ENCODE data around the gene SDHC. TPM values are rescaled to one million over a fixed set of nuclear protein-coding genes. Genes with fewer than 3 reads are reported as not detected.

The SDHC gene
- polyA plus RNA-seq, 2 of the 4 experiments (the other 2 are of a cell fraction), result 296 to 323 TPM

DNA sequence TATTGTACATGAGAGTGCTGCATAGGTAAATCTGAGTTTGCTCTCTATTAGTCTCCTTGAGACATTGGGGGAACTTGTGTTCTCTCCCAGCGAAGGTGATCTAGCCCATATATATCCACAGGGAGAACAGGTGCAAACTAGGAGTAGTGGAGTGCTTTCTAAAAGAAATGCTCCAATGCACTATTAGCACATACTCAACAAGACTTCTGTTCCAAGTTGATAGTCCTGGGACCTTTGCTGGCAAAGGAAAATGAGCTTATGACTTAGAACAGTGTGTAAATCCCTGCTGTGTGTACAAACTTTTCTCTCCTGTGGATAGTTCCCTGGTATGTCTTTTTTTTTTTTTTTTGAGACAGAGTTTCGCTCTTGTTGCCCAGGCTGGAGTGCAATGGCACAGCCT is 28.0 kb downstream of the SDHC start:
- POLR2A ChIA-PET, result no interaction called here
- H3K9me3 ChIP-seq, result no peaks in the 10 kb centered on the region
- ATAC-seq, result no peak
- 95% methylated on average over 2 of the region's 2 CpGs for WGBS (ENCODE audit: missing lambda C conversion rate)
- TF ChIP-seq EP300 (IDR thresholded peaks at IDR 0.05) (no peak), HOXA7 (CRISPR knock-in tag; IDR thresholded peaks at IDR 0.05) (no peak), CEBPB (IDR thresholded peaks at IDR 0.05) (no peak), RAD21 (conservative IDR thresholded peaks at IDR 0.05 in 1 of 2, IDR thresholded peaks at IDR 0.05 in 1 of 2) (no peak), EHF (CRISPR knock-in tag; IDR thresholded peaks at IDR 0.05) (no peak), BHLHE40 (IDR thresholded peaks at IDR 0.05; ENCODE audit: low read depth, low read length) (no peak), RNF2 (IDR thresholded peaks at IDR 0.05; ENCODE audit: borderline replicate concordance, low read depth) (no peak)
- TF ChIP-seq, protein P1, sequence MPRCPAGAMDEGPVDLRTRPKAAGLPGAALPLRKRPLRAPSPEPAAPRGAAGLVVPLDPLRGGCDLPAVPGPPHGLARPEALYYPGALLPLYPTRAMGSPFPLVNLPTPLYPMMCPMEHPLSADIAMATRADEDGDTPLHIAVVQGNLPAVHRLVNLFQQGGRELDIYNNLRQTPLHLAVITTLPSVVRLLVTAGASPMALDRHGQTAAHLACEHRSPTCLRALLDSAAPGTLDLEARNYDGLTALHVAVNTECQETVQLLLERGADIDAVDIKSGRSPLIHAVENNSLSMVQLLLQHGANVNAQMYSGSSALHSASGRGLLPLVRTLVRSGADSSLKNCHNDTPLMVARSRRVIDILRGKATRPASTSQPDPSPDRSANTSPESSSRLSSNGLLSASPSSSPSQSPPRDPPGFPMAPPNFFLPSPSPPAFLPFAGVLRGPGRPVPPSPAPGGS (IDR thresholded peaks at IDR 0.05), result no peak
- TF ChIP-seq, protein P2, sequence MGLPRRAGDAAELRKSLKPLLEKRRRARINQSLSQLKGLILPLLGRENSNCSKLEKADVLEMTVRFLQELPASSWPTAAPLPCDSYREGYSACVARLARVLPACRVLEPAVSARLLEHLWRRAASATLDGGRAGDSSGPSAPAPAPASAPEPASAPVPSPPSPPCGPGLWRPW (IDR thresholded peaks at IDR 0.05), result no peak
- no peak overlapping the region for H3K4me3 ChIP-seq
- CTCF ChIA-PET, result interaction anchor here (1.0 to 2.8 kb wide), 6 partner anchors 11 to 115 kb away, joined by 3 to 16 read pairs (median 4); partner anchors contain the start of gene TOMM40L
- no peak for DNase-seq (ENCODE audit: low read depth in 1 of 2, low spot score in 1 of 2)
- no peak for FAIRE-seq
- no peaks in the 10 kb centered on the region for H3K4me1 ChIP-seq
- H3K4me2 ChIP-seq, result no peak overlapping the region
- no peak overlapping the region for H3K27ac ChIP-seq

GRCh38 chr1:161342821-161343220 is 28.6 kb downstream of the SDHC start:
- ChIA-PET CTCF (interaction anchor here (0.6 to 2.8 kb wide), 5 partner anchors 16 to 116 kb away, joined by 3 to 16 read pairs (median 3); partner anchors contain the start of gene TOMM40L), POLR2A (no interaction called here)
- ATAC-seq, result no peak
- Histone ChIP-seq H3K9me3 (no peaks in the 10 kb centered on the region), H3K27ac (no peak overlapping the region), H3K4me2 (no peak overlapping the region), H3K4me1 (no peaks in the 10 kb centered on the region), H3K4me3 (no peak overlapping the region)
- TF ChIP-seq TP53 (CRISPR knock-in tag; IDR thresholded peaks at IDR 0.05) (no peak), JUNB (IDR thresholded peaks at IDR 0.05) (no peak), NPAS2 (CRISPR knock-in tag; IDR thresholded peaks at IDR 0.05; ENCODE audit: borderline replicate concordance) (no peak), RFX5 (IDR thresholded peaks at IDR 0.05) (no peak), CBX8 (IDR thresholded peaks at IDR 0.05) (no peak), ESRRA (IDR thresholded peaks at IDR 0.05; ENCODE audit: borderline replicate concordance, low read length) (no peak), GATA3 (IDR thresholded peaks at IDR 0.05; ENCODE audit: borderline replicate concordance) (no peak), KDM1A (IDR thresholded peaks at IDR 0.05; ENCODE audit: low read depth) (no peak), PHF8 (IDR thresholded peaks at IDR 0.05; ENCODE audit: borderline replicate concordance, low read depth) (no peak), CEBPB (IDR thresholded peaks at IDR 0.05) (no peak), RNF2 (IDR thresholded peaks at IDR 0.05; ENCODE audit: borderline replicate concordance, low read depth) (no peak), FOSB (CRISPR knock-in tag; IDR thresholded peaks at IDR 0.05) (no peak), HOXB5 (CRISPR knock-in tag; IDR thresholded peaks at IDR 0.05) (no peak)
- no peak for DNase-seq (ENCODE audit: low read depth in 1 of 2, low spot score in 1 of 2)
- 92% methylated on average over 5 of the region's 5 CpGs for WGBS (ENCODE audit: missing lambda C conversion rate)
- FAIRE-seq, result no peak

GRCh38 chr1:161350671-161351070 is 36.5 kb downstream of the SDHC start:
- Histone ChIP-seq H3K4me3 (no peak overlapping the region), H3K27ac (no peak overlapping the region), H3K9me3 (no peaks in the 10 kb centered on the region), H3K4me1 (no peaks in the 10 kb centered on the region), H3K4me2 (no peak overlapping the region)
- ATAC-seq, result no peak
- no peak for DNase-seq (ENCODE audit: low read depth in 1 of 2, low spot score in 1 of 2)
- ChIA-PET CTCF (no interaction called here), POLR2A (no interaction called here)
- WGBS (ENCODE audit: missing lambda C conversion rate), result 87% methylated on average over 1 of the region's 1 CpG
- TF ChIP-seq, protein P3, sequence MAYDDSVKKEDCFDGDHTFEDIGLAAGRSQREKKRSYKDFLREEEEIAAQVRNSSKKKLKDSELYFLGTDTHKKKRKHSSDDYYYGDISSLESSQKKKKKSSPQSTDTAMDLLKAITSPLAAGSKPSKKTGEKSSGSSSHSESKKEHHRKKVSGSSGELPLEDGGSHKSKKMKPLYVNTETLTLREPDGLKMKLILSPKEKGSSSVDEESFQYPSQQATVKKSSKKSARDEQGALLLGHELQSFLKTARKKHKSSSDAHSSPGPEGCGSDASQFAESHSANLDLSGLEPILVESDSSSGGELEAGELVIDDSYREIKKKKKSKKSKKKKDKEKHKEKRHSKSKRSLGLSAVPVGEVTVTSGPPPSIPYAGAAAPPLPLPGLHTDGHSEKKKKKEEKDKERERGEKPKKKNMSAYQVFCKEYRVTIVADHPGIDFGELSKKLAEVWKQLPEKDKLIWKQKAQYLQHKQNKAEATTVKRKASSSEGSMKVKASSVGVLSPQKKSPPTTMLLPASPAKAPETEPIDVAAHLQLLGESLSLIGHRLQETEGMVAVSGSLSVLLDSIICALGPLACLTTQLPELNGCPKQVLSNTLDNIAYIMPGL (CRISPR knock-in tag; IDR thresholded peaks at IDR 0.05; ENCODE audit: borderline replicate concordance), result no peak
- no peak for TF ChIP-seq CHD2 (IDR thresholded peaks at IDR 0.05; ENCODE audit: low read length, partially characterized antibody)
- TF ChIP-seq CHD4 (IDR thresholded peaks at IDR 0.05; ENCODE audit: borderline replicate concordance), result no peak
- TF ChIP-seq, protein P1 (IDR thresholded peaks at IDR 0.05), result no peak
- TF ChIP-seq EHMT2 (IDR thresholded peaks at IDR 0.05; ENCODE audit: low read depth), result no peak
- no peak for TF ChIP-seq ELK1 (IDR thresholded peaks at IDR 0.05; ENCODE audit: low read depth, low read length)
- FAIRE-seq, result no peak

Data from A549 (cell line).